ENCODE results near the gene RALGPS1. TPM values are rescaled to one million over a fixed set of nuclear protein-coding genes. Genes with fewer than 3 reads are reported as not detected.

RALGPS1 gene
- total RNA-seq, 2 donors from 2014 or later = 7.6 to 18.5 TPM

DNA sequence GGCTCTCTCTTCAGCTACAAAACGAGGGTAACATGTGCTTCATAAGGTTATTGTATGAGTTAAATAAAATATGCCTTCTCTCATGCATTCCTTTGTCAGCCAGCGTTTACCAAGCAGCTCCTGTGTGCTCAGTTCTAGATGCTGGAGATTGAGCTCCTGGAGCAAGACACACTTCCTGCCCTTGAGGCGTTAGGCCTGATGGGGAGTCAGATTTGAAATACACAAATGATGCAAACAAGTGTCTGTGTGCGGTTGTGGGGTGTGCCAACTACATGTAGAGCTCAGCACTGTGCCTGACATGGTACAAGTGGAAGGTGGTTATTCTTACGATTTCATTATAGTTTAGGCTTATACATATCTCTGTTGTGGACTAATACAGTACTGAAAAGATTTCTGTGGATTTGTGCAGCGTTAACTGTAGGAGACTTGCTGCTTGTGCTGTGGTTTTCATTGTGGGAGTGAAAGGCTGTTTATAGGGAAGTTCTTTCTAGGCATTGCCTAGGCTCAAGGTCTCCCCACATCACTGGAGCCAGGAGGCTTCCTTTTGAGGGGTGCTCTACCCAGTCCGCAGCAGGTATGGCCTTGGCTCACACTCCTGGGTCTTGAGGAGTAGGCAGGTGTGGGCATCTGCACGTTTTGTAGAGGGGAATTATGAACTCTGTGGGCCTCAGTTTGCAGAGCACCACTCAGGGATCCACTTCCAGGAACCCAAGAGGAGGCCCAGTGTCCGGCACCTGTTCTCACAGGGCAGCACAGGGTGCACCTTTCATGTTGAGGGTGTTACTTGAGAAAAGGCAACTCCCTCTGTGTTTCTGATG is 247.7 kb downstream of the RALGPS1 start:
- H3K27ac ChIP-seq = no peak overlapping the region
- DNase-seq (ENCODE audit: low spot score) = no peak

DNA sequence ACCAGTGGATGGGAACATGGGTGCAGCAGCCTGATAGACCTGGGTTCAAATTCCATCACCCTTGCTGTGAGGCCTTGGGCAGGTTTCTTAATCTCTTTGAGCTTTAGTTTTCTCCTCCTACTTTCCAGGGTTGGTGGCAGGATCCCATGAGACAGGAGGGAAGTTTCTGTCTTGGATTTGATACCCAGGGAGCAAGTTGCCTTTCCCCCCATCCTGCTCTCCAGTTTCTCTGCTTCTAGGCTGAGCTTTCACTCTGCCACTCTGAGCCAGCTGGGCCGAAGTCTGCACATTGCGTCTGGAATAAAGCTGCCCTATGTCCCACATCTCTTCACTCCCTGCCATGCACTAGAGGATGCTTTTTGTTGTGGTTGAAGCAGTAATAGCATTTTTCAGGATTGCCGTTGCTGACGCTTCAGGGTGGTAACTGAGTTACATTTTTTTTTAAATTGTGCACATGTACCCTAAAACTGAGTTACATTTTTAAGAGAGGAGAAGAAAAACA is 248.3 kb downstream of the RALGPS1 start:
- no peak for DNase-seq (ENCODE audit: low spot score)
- Histone ChIP-seq H3K27me3 (replicated peaks; ENCODE audit: insufficient read depth) (no peaks in the 10 kb centered on the region), H3K36me3 (no peaks in the 10 kb centered on the region), H3K27ac (no peak overlapping the region), H3K4me3 (no peak overlapping the region), H3K4me1 (ENCODE audit: control insufficient read depth in 1 of 2, low read depth in 2 of 2) (peaks cover 6 to 12% of the 10 kb centered on the region in 2 donors), H3K9me3 (no peaks in the 10 kb centered on the region)
- no peak for ATAC-seq (ENCODE audit: insufficient number of reproducible peaks, low FRiP score, low read depth)
- TF ChIP-seq, protein P1, sequence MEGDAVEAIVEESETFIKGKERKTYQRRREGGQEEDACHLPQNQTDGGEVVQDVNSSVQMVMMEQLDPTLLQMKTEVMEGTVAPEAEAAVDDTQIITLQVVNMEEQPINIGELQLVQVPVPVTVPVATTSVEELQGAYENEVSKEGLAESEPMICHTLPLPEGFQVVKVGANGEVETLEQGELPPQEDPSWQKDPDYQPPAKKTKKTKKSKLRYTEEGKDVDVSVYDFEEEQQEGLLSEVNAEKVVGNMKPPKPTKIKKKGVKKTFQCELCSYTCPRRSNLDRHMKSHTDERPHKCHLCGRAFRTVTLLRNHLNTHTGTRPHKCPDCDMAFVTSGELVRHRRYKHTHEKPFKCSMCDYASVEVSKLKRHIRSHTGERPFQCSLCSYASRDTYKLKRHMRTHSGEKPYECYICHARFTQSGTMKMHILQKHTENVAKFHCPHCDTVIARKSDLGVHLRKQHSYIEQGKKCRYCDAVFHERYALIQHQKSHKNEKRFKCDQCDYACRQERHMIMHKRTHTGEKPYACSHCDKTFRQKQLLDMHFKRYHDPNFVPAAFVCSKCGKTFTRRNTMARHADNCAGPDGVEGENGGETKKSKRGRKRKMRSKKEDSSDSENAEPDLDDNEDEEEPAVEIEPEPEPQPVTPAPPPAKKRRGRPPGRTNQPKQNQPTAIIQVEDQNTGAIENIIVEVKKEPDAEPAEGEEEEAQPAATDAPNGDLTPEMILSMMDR (IDR thresholded peaks at IDR 0.05) = no peak

More for the DNA sequence above, 247.7 kb downstream of the RALGPS1 start:
- TF ChIP-seq, protein P1 (IDR thresholded peaks at IDR 0.05) = no peak
- no peaks in the 10 kb centered on the region for H3K9me3 ChIP-seq
- H3K4me3 ChIP-seq = no peak overlapping the region
- ATAC-seq (ENCODE audit: insufficient number of reproducible peaks, low FRiP score, low read depth) = no peak
- no peaks in the 10 kb centered on the region for H3K27me3 ChIP-seq (replicated peaks; ENCODE audit: insufficient read depth)
- H3K36me3 ChIP-seq = no peaks in the 10 kb centered on the region
- H3K4me1 ChIP-seq (ENCODE audit: control insufficient read depth in 1 of 2, low read depth in 2 of 2) = peaks cover 6 to 12% of the 10 kb centered on the region in 2 donors

DNA sequence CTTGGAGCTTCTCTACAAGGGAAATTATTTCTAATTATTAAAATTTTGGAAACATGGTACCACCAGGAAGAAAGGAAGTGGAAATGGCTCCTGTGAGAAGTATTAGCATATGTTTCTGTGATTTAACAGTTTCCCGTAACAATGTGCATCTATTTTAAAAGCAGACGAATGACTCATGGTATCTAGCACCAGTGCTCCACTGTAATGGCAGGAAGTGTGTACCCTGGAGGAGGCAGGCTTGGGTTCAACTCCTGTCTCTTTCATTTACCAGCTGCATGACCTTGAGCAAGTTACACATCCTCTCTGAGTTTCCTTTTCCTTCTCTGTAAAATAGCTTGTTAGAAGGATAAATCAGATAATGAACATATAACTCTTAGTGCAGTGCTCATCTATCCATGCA is 248.8 kb downstream of the RALGPS1 start:
- no peaks in the 10 kb centered on the region for H3K9me3 ChIP-seq
- TF ChIP-seq, protein P1 (IDR thresholded peaks at IDR 0.05) = no peak
- ATAC-seq (ENCODE audit: insufficient number of reproducible peaks, low FRiP score, low read depth) = peak; percentile 54
- H3K27ac ChIP-seq = no peak overlapping the region
- no peak overlapping the region for H3K4me3 ChIP-seq
- peaks cover 6 to 12% of the 10 kb centered on the region in 2 donors for H3K4me1 ChIP-seq (ENCODE audit: control insufficient read depth in 1 of 2, low read depth in 2 of 2)
- no peaks in the 10 kb centered on the region for H3K36me3 ChIP-seq
- H3K27me3 ChIP-seq (replicated peaks; ENCODE audit: insufficient read depth) = no peaks in the 10 kb centered on the region
- no peak for DNase-seq (ENCODE audit: low spot score)

DNA sequence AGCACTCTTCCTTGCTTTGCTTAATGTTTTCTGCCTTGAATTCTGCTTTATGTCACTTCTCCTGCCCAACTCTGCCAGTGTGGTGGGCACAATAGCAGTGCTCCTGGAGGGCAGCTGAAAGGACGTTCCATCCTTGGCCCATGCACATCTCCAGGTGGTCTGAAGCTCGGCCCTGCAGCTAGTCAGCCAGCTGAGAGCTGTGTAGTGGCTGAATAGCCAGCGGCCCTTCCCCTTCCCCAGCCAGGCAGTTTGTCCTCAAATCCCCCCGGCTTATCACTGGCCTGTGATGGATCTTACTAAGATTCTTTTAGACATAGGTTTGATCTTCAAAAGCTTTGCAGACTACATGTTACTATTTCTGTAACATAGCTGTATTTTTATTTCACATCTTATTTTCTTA is 250.5 kb downstream of the RALGPS1 start:
- Histone ChIP-seq H3K4me3 (no peak overlapping the region), H3K36me3 (no peaks in the 10 kb centered on the region), H3K9me3 (no peaks in the 10 kb centered on the region), H3K27me3 (replicated peaks; ENCODE audit: insufficient read depth) (no peaks in the 10 kb centered on the region), H3K4me1 (ENCODE audit: control insufficient read depth in 1 of 2, low read depth in 2 of 2) (peaks cover 6 to 12% of the 10 kb centered on the region in 2 donors), H3K27ac (no peak overlapping the region)
- ATAC-seq (ENCODE audit: insufficient number of reproducible peaks, low FRiP score, low read depth) (no peak), DNase-seq (ENCODE audit: low spot score) (no peak)
- TF ChIP-seq, protein P1 (IDR thresholded peaks at IDR 0.05) = no peak

DNA sequence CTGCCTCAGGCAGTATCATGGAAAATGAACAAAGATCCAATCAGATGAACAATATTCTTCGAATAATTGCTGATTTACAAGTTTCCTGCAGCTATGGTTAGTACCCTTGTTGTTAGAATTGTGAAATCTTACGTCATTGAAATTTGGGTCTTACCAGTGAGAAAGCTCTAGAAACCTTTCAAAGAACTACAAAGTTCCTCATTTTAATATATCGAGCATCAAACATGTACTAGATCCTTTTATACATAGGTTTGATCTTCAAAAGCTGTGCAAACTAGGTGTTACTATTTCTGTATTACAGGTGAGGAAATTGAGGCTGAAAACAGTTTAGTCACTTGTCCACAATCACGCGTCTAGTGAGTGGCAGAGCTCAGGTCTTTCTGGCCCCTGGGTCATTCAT is 251.5 kb downstream of the RALGPS1 start:
- Histone ChIP-seq H3K36me3 (no peaks in the 10 kb centered on the region), H3K9me3 (no peaks in the 10 kb centered on the region), H3K4me1 (ENCODE audit: control insufficient read depth in 1 of 2, low read depth in 2 of 2) (peaks cover 6 to 12% of the 10 kb centered on the region in 2 donors), H3K27me3 (replicated peaks; ENCODE audit: insufficient read depth) (no peaks in the 10 kb centered on the region), H3K27ac (no peak overlapping the region), H3K4me3 (no peak overlapping the region)
- DNase-seq (ENCODE audit: low spot score) (no peak), ATAC-seq (ENCODE audit: insufficient number of reproducible peaks, low FRiP score, low read depth) (no peak)
- TF ChIP-seq, protein P1 (IDR thresholded peaks at IDR 0.05) = no peak
